Measurements from ENCODE around the gene MRPS30. TPM values are rescaled to one million over a fixed set of nuclear protein-coding genes. Genes with fewer than 3 reads are reported as not detected.
"Not testable (repeated sequence)": the region's sequence is repeated elsewhere in the genome, so short reads cannot be mapped to it uniquely, and the experiment has no call there.

MRPS30 gene
- total RNA-seq = 10 to 100 TPM; 62.2 to 64.3 TPM

DNA sequence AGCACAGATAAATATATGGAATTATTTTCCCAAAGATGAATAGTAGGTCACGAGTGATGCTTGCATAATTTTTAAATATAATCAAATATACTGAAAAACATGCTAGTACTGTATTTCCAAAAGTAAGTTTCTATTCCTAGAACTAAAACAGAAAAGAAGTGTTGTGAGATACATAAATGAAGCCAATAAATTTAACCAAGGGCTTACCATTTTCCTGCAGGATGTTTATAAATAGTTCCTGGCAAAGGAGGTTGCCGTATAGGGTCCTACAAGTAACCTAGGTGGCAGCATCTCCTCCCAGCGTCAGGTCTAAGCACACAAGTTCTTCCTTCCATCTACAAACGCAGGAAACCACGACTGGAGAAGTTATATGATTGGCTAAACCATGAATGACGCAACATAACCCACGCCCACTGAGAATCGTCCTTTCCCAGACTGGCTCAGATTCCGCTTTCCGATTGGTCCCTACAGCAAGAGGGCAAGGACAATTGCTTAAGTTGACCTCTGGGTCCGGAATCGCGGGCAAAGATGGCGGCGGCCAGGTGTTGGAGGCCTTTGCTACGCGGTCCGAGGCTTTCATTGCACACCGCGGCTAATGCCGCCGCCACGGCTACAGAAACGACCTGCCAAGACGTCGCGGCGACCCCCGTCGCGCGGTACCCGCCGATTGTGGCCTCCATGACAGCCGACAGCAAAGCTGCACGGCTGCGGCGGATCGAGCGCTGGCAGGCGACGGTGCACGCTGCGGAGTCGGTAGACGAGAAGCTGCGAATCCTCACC, at the start of gene MRPS30:
Gene MRPS30 (plus strand): TSS at position 513 of the 780 bp plus-strand sequence. CDS start 16 bp downstream, at position 529.
- POLR2A ChIA-PET = no interaction called here
- CTCF ChIA-PET = no interaction called here

DNA sequence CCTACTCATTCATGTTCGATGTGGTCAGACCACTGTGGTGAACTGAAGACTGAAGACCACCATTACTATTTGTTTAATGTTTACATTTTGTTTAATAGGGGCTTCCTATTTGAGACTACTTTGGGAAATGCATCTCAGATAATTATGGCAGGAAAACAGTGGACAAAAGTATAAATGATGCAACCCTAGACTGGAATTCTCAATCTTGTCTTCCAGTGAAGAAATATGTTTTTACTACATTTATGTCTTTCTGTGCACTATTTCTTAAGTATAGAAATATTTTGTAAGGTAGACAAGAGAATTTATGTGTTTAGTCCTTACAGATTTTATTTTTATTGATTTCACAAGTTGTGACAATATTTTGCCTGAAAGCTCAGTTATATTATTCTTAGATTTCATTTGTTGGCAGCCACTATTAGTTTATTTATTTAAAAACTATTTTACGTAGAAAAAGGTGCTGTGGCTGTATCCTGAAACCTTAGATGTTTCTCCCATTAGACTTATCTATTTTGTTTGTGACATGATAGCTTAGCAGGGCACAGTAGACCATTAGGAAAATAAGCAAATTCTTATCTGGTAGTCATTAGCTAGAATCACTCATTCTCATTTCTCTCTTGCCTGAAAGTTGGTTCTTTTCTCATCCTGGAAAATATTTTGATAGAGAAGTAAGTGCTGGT, 39.4 kb upstream of the MRPS30 start:
- CTCF ChIA-PET = no interaction called here
- POLR2A ChIA-PET = no interaction called here

DNA sequence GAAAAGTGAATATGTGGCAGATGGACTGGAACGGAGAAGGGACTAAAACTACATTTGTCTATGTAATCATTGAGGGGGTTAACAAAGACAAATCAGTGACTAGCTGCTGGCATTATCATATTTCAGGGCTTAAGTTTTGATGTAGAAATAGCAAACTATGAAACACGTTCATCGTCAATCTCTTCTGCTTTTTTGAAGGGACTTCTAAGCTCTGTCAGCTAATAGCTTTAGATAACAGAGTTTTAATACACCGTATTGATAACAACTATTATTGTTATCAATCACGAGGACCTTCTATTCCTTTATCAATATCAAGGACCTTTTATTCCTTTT, 38.9 kb upstream of the MRPS30 start:
- ChIA-PET CTCF (no interaction called here), POLR2A (no interaction called here)

DNA sequence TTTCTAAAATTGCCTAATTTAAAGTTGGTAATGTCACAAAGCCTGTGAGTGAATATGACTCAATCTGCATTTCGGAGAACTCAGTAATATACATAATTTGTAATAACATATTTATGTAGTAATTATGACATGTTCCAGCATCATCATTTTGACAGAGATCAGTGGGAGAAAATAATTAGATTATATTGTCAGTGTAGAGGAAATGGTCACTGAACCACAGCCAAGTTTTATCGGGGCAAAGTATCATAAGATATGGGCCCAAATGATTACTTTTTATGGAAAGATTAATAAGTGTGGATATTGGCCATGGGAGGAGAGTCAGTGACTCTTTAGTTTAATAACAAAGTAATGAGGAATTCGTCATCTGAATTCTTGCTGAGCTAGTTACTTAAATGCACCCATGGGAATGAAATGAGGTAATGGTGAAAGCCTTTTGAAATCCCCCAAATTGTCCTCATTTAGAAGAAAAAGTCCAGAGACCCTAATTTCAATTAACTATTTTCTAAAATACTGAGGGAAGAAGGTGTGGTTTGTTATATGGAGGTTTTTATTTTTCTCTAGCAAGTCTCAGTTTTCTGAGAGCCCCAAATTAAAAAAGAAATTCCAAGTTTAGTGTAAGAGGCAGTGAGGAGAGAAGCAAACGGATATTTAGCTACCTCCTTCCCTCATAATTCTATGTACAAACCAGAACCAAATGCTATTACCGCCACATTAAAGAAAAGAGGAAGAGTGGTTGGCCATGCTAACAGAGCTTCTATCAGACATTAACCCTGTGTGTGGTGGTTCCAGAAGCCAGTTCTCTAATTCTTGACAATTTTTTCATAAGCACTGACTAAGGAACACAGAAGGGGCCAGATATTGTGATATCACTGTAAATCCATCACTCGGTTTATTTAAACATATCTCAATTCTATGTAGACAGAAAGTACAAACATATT, 37.7 kb upstream of the MRPS30 start:
- ChIA-PET CTCF (no interaction called here), POLR2A (no interaction called here)

DNA sequence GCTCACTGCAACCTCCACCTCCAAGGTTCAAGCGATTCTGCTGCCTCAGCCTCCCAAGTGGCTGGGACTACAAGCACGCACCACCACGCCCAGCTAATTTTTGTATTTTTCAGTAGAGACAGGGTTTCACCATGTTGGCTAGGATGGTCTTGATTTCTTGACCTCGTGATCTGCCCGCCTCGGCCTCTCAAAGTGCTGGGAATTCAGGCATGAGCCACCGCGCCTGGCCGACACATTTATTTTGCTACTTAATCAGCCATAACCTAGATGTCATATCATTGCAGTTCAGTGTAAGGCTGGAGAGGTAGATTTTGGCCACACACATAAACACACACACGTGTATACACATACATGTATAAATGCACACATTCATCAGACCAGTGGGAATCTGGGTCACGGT, 36.4 kb upstream of the MRPS30 start:
- POLR2A ChIA-PET, CTCF ChIA-PET: not testable (repeated sequence)

DNA sequence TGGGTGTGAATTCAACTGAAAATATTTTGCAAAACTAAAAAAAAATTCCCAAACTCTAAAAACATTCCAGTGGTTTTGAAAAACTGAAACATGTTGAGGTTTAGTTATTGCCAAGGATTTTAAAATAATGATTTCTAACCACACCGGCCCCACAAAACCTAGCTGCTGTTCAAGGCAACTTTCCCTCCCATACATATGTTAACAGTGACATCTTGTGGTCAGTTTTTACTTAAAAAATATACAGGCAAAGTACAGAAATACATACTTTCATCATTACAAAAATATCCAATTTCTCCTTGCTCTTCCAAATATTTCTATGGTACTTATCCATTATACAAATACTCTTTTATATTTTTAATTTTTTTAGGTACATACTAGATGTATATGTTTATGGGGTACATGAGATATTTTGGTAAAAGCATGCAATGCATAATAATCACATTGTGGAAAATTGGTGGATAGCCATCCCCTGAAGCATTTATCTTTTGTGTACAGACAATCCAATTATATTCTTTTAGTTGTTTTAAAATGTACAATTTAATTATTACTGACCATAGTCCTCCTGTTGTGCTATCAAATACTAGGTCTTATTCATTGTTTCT, 34.4 kb upstream of the MRPS30 start:
- CTCF ChIA-PET = interaction anchor here (0.5 to 1.0 kb wide), 2 partner anchors 46 to 1143 kb away, joined by 3 read pairs; no protein-coding TSS in a partner anchor
- POLR2A ChIA-PET = no interaction called here

DNA sequence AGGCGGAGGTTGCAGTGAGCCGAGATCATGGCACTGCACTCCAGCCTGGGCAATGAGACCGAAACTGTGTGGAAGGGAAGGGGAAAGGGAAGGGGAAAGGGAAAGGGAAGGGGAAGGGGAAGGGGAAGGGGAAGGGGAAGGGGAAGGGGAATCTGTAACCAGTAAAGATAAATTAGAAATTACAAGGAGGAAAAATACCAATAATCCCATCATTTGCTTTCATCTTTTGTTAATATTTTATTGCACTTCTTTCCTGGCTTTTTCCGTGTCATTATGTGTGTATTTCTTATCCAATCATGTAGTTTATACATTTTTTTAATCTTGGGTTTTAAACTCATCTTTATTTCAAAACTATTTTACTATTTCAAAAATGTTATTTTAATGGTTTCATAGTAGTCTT, 29.6 kb upstream of the MRPS30 start:
- ChIA-PET CTCF (no interaction called here), POLR2A (no interaction called here)

DNA sequence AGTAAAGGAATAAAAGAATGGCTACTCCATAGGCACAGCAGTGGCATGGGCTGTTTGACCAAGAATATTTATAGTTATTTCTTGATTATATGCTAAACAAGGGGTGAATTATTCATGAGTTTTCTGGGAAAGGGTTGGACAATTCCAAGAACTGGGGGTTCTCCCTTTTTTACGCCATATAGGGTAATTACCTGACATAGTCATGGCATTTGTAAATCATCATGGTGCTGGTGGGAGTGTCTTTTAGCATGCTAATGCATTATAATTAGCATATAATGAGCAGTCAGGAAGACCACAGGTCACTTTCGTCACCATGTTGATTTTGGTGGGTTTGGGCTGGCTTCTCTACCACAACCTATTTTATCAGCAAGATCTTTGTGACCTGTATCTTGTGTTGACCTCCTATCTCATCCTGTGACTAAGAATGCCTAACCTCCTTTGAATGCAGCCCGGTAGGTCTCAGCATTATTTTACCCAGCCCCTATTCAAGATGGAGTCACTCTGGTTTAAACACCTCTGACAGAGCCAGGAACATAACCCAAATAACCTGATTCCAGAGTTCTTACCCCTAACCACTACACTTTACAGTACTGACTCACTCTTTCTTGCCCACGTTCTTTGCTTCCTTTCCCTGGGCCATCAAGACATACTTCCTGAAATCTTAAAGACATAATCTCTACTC, 25.0 kb upstream of the MRPS30 start:
- POLR2A ChIA-PET = no interaction called here
- CTCF ChIA-PET = no interaction called here

DNA sequence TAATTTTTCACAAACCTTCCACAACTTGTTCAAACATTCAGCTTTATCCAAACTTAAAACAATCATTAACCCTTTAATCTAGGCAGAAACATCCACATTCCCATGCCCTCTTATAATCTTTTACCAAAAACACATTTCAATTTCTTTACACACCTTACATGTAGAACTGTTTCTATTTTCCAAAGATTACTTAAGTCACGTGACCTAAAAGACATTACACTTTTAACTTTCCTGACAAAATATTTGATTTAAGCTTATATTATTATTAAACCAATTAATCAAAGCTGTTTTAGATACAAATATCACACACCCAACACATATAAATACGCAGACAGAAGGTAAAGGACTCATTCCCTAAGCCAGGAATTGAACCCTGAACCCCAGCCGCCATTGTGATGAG, 21.0 kb upstream of the MRPS30 start:
- ChIA-PET CTCF (no interaction called here), POLR2A (no interaction called here)

DNA sequence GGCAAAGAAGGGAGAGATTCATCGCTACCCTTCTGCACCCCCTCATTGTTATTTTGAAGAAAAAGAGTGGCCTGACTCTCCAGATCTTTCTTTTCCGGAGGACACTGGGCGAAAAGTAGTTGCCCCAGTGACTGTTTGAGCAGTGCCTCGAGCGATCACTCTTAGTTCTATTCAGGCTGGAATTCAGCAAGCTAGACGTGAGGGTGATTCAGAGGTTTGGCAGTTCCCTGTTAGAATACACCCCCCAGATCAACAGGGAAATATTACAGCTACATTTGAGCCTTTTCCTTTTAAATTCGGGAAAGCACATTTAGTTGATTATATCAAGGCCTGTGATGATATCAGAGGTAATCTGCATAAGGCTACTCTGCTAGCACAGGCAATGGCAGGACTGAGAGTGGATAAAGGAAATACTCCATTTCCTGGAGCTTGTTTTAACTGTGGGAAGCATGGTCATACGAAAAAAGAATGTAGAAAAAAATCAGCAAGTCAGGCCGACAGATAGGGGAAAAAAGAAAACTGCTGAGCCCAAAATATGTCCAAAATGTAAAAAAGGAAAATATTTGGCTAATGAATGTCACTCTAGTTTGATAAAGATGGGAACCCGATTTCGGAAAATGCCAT, 19.3 kb upstream of the MRPS30 start:
- CTCF ChIA-PET, POLR2A ChIA-PET: not testable (repeated sequence)

DNA sequence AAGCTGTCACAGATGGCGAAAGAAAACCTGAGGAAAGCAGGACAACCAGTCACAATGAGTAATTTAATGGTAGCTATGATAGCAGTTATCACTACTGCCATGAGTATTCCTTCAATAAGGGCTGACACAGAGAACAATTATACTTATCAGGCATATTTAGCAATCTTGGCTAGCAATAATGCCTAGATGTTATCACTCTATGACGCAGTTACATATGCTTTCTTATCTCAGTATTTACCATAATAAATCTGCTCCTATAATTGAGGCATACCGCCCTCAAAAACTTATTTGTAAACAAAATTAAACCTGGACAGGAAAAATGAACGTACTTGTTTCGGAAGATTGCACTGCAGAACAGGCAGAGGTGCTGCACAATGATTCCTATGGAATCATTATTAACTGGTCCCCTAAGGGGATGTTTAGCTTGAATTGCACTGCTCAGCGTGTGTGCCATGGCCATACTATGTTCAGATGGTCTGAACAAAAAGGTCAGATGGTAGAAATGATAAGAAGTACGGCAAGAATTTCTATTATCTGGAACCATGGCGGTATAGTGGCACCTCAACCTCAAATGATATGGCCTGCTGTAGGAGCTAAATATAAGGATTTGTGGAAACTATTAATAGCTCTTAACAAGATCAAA, 16.6 kb upstream of the MRPS30 start:
- CTCF ChIA-PET, POLR2A ChIA-PET: not testable (repeated sequence)

DNA sequence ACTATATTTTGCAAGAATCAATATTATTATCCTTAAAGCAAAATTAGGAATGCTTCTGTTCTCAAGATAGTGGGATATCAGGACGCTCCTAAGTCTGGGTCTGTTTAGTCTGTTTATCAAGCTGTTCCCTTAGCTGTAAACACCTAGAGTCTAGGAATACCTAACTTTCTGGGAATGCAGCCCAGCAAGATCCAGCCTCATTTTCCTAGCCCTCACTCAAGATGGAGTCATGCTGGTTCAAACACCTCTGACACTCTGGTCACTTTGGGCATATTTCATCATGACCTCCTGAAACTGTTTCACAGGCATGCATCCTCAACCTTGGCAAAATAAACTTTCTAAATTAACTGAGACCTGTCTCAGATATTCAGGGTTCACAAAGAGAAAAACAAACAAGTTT, 14.4 kb upstream of the MRPS30 start:
- POLR2A ChIA-PET = no interaction called here
- CTCF ChIA-PET = no interaction called here

DNA sequence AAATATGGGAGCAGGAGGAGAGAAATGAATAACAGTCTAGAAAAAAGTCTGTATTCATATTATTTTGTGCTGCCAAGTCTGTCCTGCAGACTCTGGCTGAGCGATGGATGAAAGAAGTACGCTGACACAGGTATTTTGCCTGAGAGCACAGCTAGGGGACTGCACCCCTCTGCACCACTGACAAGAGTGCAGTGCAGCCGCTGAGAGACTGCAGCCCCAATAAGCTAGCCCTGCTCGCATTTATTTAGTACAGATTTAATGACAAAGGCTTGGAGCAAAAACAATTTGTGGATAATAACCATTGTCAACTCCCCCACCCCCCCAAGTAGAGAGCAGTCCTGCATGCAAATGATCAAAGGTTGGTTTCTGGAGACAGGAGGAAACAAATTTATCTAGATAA, 13.3 kb upstream of the MRPS30 start:
- CTCF ChIA-PET = no interaction called here

DNA sequence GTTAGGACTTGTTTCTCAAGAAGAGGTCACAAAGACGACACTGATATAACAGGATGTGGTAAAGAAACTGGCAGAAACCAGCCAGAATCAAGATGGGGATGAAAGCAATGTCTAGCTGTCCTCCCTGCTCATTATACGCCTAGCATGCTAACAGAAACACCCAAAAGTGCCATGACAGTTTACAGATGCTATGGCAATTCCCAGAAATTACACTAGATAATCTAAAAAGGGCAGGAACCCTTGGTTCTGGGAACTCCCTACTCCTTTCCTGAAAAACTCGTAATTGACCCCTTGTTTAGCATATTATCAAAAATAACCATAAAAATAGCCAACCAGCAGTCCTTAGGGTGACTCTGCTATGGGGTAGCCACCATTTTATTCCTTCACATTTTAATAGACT, 10.9 kb upstream of the MRPS30 start:
- ChIA-PET CTCF (no interaction called here), POLR2A (no interaction called here)

More for the DNA sequence above, 13.3 kb upstream of the MRPS30 start:
- POLR2A ChIA-PET = no interaction called here

DNA sequence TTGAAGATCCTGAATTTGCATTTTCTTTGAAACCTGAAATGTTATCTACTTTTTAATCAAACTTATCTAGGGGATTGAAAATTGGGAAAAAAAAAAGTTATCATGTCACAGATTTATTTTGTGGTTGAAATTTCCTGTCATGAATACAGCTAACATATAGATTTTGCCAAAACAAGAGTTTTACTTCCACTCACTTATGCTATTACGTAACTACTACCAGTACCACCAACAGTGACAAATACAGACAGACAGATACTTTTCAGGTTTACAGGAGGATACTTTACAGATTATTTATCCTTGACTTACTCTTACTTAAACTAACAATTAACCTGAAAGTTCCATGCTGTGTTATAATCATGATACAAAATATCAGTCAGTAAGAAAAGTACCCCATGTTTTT, 6.8 kb upstream of the MRPS30 start:
- ChIA-PET POLR2A (no interaction called here), CTCF (no interaction called here)

DNA sequence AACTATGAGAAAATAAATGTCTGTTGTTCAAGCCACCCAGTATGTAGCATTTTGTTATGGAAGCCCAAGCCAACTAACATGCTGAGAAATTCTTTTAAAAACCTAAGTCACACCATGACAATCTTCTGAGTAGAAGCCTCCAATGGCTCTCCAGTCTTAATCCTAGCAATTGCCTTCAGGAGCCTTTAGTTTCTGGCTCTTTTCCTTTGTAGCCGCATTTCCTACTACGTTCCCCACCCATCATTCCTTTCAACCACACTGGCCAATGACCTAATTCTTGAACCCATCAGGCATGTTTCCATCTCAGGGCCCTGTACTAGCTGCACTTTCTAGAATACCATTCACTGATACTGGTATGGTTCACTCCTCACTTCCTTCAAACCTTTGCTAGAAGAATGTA, 2.1 kb upstream of the MRPS30 start:
- POLR2A ChIA-PET = no interaction called here
- CTCF ChIA-PET = no interaction called here

DNA sequence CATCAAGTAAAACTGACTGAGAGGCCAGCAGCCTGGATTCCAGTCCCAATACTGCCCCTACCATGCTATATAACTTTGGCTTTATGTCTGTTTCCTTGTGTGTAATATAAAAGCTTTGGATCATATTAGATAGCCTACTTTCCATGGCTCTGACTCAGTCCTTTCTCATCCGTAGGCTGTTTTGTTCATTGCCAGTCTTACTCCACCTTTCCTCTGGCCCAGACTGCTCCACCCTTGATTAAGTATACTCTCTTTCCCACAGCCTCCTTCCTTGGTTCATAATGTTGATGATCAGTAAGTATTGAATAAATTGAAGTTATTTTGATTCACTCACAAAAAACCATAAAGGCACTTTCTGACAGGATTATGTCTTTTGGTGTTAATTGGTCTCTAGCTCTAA, 1.5 kb upstream of the MRPS30 start:
- POLR2A ChIA-PET = no interaction called here

DNA sequence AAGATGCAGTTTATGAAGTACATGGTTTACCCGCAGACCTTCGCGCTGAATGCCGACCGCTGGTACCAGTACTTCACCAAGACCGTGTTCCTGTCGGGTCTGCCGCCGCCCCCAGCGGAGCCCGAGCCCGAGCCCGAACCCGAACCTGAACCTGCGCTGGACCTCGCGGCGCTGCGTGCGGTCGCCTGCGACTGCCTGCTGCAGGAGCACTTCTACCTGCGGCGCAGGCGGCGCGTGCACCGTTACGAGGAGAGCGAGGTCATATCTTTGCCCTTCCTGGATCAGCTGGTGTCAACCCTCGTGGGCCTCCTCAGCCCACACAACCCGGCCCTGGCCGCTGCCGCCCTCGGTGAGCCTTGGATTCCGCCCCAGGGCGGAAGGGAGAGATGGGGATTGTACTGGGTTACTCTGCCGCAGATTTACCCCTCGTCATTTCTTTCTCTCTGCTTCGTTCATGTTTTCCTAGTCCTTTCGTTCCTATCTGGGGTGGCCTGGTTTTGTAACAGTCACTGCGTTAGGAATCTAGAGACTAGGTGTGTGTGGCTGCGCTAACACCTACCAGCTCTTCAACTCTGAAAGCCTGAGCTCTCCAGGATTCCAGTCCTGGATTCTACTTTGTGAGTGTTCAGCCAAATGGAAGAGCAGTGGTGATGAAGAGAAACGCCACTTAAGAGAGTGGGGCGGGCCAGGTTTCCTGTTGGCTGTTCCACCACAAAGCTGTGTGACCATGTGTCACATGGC, 638 bp downstream of the MRPS30 start:
- ChIA-PET CTCF (no interaction called here), POLR2A (interaction anchor here (1.0 kb wide), 1 partner anchor 10 kb away, joined by 3 read pairs; no protein-coding TSS in a partner anchor)

More for the DNA sequence above, 1.5 kb upstream of the MRPS30 start:
- CTCF ChIA-PET = no interaction called here
